Mesothelial cell of epicardium (in vitro differentiated cells): Measurements from ENCODE around the gene UBR2. TPM values are rescaled to one million over a fixed set of nuclear protein-coding genes. Genes with fewer than 3 reads are reported as not detected.
A peak's percentile ranks its signal among the peaks of the same experiment; 100 is the strongest.

Experiments
- DNase-seq, 2 experiments: peaks; one replicate each; pipeline ENCODE4 v3.0.0; 2021; ENCODE audit warnings: low spot score in 2 of 2; ENCODE audit not compliant: unreplicated experiment in 2 of 2
- H3K27ac Mint-ChIP-seq: 2 replicates; pipeline ENCODE4 v1.8.0; 2021; ENCODE audit warnings: mixed read lengths
- H3K27me3 Mint-ChIP-seq: 2 replicates; pipeline ENCODE4 v1.8.0; 2021; ENCODE audit warnings: low read depth, mixed read lengths
- H3K36me3 Mint-ChIP-seq: 2 replicates; pipeline ENCODE4 v1.8.0; 2021; ENCODE audit warnings: mixed read lengths
- H3K4me1 Mint-ChIP-seq: 2 replicates; pipeline ENCODE4 v1.8.0; 2021; ENCODE audit warnings: mixed read lengths
- H3K4me3 Mint-ChIP-seq: 2 replicates; pipeline ENCODE4 v1.8.0; 2021; ENCODE audit warnings: mild to moderate bottlenecking, moderate library complexity, mixed read lengths
- H3K9me3 Mint-ChIP-seq: 2 replicates; pipeline ENCODE4 v1.8.0; 2021; ENCODE audit warnings: mixed read lengths
- CTCF ChIP-seq: fragments of 200-600 bp; sonication (generic); IDR thresholded peaks from one replicate; pipeline ENCODE4 v1.5.0; 2021; ENCODE audit warnings: antibody characterized with exemption; ENCODE audit not compliant: unreplicated experiment
- total RNA-seq: library from RNA; stranded (reverse); gene quantifications from 3 replicates; pipeline ENCODE4 v1.2.1, GENCODE V29; 2021

UBR2 gene
- total RNA-seq, 1 donor from 2014 or later = 26.8 TPM

- Mint-ChIP-seq H3K4me3 (no peak overlapping the region), H3K4me1 (peaks cover 16% of the 10 kb centered on the region), H3K9me3 (no peaks in the 10 kb centered on the region), H3K36me3 (no peaks in the 10 kb centered on the region), H3K27me3 (no peaks in the 10 kb centered on the region), H3K27ac (no peak overlapping the region)
- TF ChIP-seq CTCF = no peak
- DNase-seq = no peak
Observed at GRCh38 chr6:42545226-42545773, 18.5 kb upstream of the UBR2 start.

GRCh38 chr6:42547407-42548329 lies 16.2 kb upstream of the UBR2 start:
- H3K4me3 Mint-ChIP-seq = peak overlapping the region; percentile 77
- peak; percentile 82 to 95 for DNase-seq
- no peaks in the 10 kb centered on the region for H3K36me3 Mint-ChIP-seq

GRCh38 chr6:42550277-42550676 lies 13.6 kb upstream of the UBR2 start:
- Mint-ChIP-seq H3K27ac (no peak overlapping the region), H3K36me3 (no peaks in the 10 kb centered on the region), H3K4me1 (peaks cover 16% of the 10 kb centered on the region), H3K9me3 (no peaks in the 10 kb centered on the region), H3K27me3 (no peaks in the 10 kb centered on the region), H3K4me3 (no peak overlapping the region)
- TF ChIP-seq CTCF = no peak
- DNase-seq = no peak

More at GRCh38 chr6:42547407-42548329, 16.2 kb upstream of the UBR2 start:
- no peaks in the 10 kb centered on the region for H3K27me3 Mint-ChIP-seq
- H3K9me3 Mint-ChIP-seq = no peaks in the 10 kb centered on the region
- peak overlapping the region; percentile 88 for H3K27ac Mint-ChIP-seq
- TF ChIP-seq CTCF = peak; percentile 98
- peaks cover 16% of the 10 kb centered on the region for H3K4me1 Mint-ChIP-seq

GRCh38 chr6:42551217-42551616 lies 12.6 kb upstream of the UBR2 start:
- Mint-ChIP-seq H3K27me3 (no peaks in the 10 kb centered on the region), H3K4me1 (peaks cover 16% of the 10 kb centered on the region), H3K27ac (no peak overlapping the region), H3K4me3 (no peak overlapping the region), H3K36me3 (no peaks in the 10 kb centered on the region), H3K9me3 (no peaks in the 10 kb centered on the region)
- no peak for TF ChIP-seq CTCF
- DNase-seq = no peak

- H3K27me3 Mint-ChIP-seq = no peaks in the 10 kb centered on the region
- H3K9me3 Mint-ChIP-seq = no peaks in the 10 kb centered on the region
- H3K4me1 Mint-ChIP-seq = peaks cover 11% of the 10 kb centered on the region
- no peak overlapping the region for H3K27ac Mint-ChIP-seq
- TF ChIP-seq CTCF = no peak
- DNase-seq = no peak
- H3K4me3 Mint-ChIP-seq = no peak overlapping the region
- H3K36me3 Mint-ChIP-seq = no peaks in the 10 kb centered on the region
Observed at GRCh38 chr6:42552380-42552779, 11.4 kb upstream of the UBR2 start.
